Natural killer cell (primary cell): ENCODE measurements around the gene NFASC. TPM values are rescaled to one million over a fixed set of nuclear protein-coding genes. Genes with fewer than 3 reads are reported as not detected.

Experiments used
- ATAC-seq, 3 donors: fragments of 150-1000 bp in 2 of 3; fragments of 200-7000 bp in 1 of 3; cut with Tn5 transposase; 1 replicate in 1 of 3; 2 replicates in 2 of 3; pipeline ENCODE4 v1.10.0; 2021; ENCODE audit warnings: mild to moderate bottlenecking in 2 of 3, moderate library complexity in 2 of 3
- DNase-seq, 2 donors: peaks; one replicate each; pipeline versions ENCODE4 v3.0.0 to v3.0.0-alpha.2; 2013 to 2021; ENCODE audit warnings: mixed read lengths in 1 of 2
- H3K27ac ChIP-seq: one replicate; pipeline ENCODE4 v1.5.1; 2013; ENCODE audit warnings: mild to moderate bottlenecking, low read length
- H3K27me3 ChIP-seq: one replicate; pipeline ENCODE4 v1.6.1; 2013; ENCODE audit warnings: low read length; ENCODE audit not compliant: control insufficient read depth, insufficient read depth
- H3K36me3 ChIP-seq: one replicate; pipeline ENCODE4 v1.6.1; 2013; ENCODE audit warnings: low read length; ENCODE audit not compliant: control insufficient read depth, insufficient read depth
- H3K4me1 ChIP-seq: one replicate; pipeline ENCODE4 v1.6.1; 2013; ENCODE audit warnings: low read length; ENCODE audit not compliant: control insufficient read depth, insufficient read depth
- H3K4me3 ChIP-seq: one replicate; pipeline ENCODE4 v1.5.1; 2013; ENCODE audit warnings: low read length
- H3K9me3 ChIP-seq: one replicate; pipeline ENCODE4 v1.6.1; 2013; ENCODE audit warnings: low read length; ENCODE audit not compliant: control insufficient read depth, insufficient read depth
- H3K27ac Mint-ChIP-seq, 2 donors: one replicate each; pipeline ENCODE4 v1.8.0; 2022; ENCODE audit warnings: mild to moderate bottlenecking in 2 of 2, mixed read lengths in 2 of 2, moderate library complexity in 1 of 2
- H3K27me3 Mint-ChIP-seq, 2 donors: one replicate each; pipeline ENCODE4 v1.8.0; 2022; ENCODE audit warnings: low read depth in 2 of 2, mixed read lengths in 2 of 2
- H3K36me3 Mint-ChIP-seq: one replicate; pipeline ENCODE4 v1.8.0; 2022; ENCODE audit warnings: mixed read lengths
- H3K4me1 Mint-ChIP-seq, 2 donors: one replicate each; pipeline ENCODE4 v1.8.0; 2022; ENCODE audit warnings: mixed read lengths in 2 of 2
- H3K4me3 Mint-ChIP-seq: one replicate; pipeline ENCODE4 v1.8.0; 2022; ENCODE audit warnings: mild to moderate bottlenecking, moderate library complexity, mixed read lengths
- H3K9me3 Mint-ChIP-seq, 2 donors: one replicate each; pipeline ENCODE4 v1.8.0; 2022; ENCODE audit warnings: mixed read lengths in 2 of 2
- WGBS: methylation state at CpG from one replicate; pipeline ENCODE4 v1.1.7; 2013; ENCODE audit warnings: missing lambda C conversion rate; ENCODE audit not compliant: insufficient coverage; 5-methylcytosine and 5-hydroxymethylcytosine counted together
- intact Hi-C: fragments of 100-400 bp; cut with micrococcal nuclease; formaldehyde crosslinking; loops from one replicate; pipeline ENCODE4 v1.14.2; 2022
- total RNA-seq, 4 donors: library from RNA; stranded (reverse); fragments of 120-200 nt in 1 of 4; gene quantifications; one replicate each; pipeline versions ENCODE4 v1.2.3 to v1.2.4, GENCODE V29; 2013 to 2022
- TF ChIP-seq, protein P1 (sequence below): fragments of 200-600 bp; IDR thresholded peaks from one replicate; pipeline ENCODE4 v1.8.0; 2022; ENCODE audit warnings: antibody characterized with exemption

The NFASC gene
- total RNA-seq, 3 donors from 2014 or later (not counting 1 experiment from before 2014, with no cell fraction given): 0.09 to 0.27 TPM; not detected in 1

DNA sequence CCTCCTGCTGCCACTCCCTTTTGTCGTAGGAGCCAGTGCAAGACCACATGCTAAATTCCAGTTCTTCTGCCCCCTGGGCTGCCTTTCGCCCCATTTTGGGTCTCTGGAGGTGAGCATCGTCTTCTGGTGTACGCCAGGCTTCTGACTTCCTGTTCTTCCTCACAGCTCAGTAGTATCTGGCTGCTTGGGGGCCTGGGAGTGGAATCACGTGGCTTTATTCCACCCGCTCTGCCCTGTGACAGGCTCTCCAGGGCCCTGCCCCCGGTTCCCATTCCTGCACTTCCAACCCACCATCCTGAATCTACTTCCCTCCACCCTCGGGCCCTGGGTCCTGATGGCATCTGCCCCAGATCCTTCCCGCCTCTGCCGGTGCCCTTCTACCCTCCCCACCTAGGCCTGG, 3.6 kb downstream of the NFASC start:
- Mint-ChIP-seq H3K4me1 (no peaks in the 10 kb centered on the region), H3K4me3 (no peak overlapping the region), H3K27me3 (peaks cover 4 to 21% of the 10 kb centered on the region in 2 donors), H3K27ac (no peak overlapping the region), H3K9me3 (no peaks in the 10 kb centered on the region), H3K36me3 (no peaks in the 10 kb centered on the region)
- 81% methylated on average over 10 of the region's 10 CpGs for WGBS
- no peaks in the 10 kb centered on the region for H3K36me3 ChIP-seq
- no peaks in the 10 kb centered on the region for H3K4me1 ChIP-seq
- DNase-seq (no peak), ATAC-seq (no peak)
- H3K27me3 ChIP-seq: no peaks in the 10 kb centered on the region
- no peak overlapping the region for H3K27ac ChIP-seq
- no peaks in the 10 kb centered on the region for H3K9me3 ChIP-seq
- intact Hi-C loops: no loop called here
- TF ChIP-seq, protein P1, sequence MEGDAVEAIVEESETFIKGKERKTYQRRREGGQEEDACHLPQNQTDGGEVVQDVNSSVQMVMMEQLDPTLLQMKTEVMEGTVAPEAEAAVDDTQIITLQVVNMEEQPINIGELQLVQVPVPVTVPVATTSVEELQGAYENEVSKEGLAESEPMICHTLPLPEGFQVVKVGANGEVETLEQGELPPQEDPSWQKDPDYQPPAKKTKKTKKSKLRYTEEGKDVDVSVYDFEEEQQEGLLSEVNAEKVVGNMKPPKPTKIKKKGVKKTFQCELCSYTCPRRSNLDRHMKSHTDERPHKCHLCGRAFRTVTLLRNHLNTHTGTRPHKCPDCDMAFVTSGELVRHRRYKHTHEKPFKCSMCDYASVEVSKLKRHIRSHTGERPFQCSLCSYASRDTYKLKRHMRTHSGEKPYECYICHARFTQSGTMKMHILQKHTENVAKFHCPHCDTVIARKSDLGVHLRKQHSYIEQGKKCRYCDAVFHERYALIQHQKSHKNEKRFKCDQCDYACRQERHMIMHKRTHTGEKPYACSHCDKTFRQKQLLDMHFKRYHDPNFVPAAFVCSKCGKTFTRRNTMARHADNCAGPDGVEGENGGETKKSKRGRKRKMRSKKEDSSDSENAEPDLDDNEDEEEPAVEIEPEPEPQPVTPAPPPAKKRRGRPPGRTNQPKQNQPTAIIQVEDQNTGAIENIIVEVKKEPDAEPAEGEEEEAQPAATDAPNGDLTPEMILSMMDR: no peak
- H3K4me3 ChIP-seq: no peak overlapping the region

GRCh38 chr1:204875255-204875654, 4.6 kb downstream of the NFASC start:
- Mint-ChIP-seq H3K36me3 (no peaks in the 10 kb centered on the region), H3K4me1 (no peaks in the 10 kb centered on the region), H3K9me3 (no peaks in the 10 kb centered on the region), H3K4me3 (no peak overlapping the region), H3K27me3 (peaks cover 4 to 28% of the 10 kb centered on the region in 2 donors), H3K27ac (no peak overlapping the region)
- no peaks in the 10 kb centered on the region for H3K36me3 ChIP-seq
- TF ChIP-seq, protein P1: no peak
- 76% methylated on average over 3 of the region's 4 CpGs for WGBS
- ATAC-seq: no peak
- H3K4me1 ChIP-seq: no peaks in the 10 kb centered on the region
- no peak overlapping the region for H3K27ac ChIP-seq
- no peaks in the 10 kb centered on the region for H3K27me3 ChIP-seq
- H3K4me3 ChIP-seq: no peak overlapping the region
- H3K9me3 ChIP-seq: no peaks in the 10 kb centered on the region
- intact Hi-C loops: no loop called here
- DNase-seq: no peak

DNA sequence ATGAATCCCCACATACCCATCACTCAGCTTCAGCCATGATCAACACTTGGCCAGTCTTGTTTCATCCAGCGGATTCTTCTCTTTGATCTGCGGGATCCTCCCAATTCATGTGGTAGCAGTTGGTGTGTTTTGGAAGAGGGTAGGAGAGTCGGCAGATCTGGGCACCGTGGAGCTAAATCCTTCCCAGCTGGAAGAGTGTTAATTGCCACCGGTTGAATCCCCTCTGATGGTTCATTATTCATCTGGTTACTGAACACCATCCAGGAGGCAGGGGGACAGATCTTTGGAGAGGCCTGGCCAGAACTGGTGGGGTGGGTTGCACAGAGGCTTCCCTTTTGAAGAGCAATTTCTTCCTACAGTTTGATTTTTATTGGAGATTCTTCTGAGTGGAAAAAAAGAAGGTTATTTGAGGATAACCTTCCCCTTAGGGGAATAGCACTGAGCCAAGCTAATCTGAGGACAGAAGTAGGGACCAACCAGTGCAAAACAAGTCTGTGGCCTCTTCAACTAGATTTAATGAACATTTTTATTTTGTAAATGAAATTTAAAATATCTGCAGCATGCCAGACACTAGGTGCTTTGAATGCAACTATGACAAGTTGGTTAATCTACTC, 8.1 kb downstream of the NFASC start:
- Histone ChIP-seq H3K4me3 (no peak overlapping the region), H3K36me3 (no peaks in the 10 kb centered on the region), H3K9me3 (no peaks in the 10 kb centered on the region), H3K27ac (no peak overlapping the region), H3K27me3 (no peaks in the 10 kb centered on the region), H3K4me1 (no peaks in the 10 kb centered on the region)
- no peak overlapping the region for H3K27ac Mint-ChIP-seq
- peaks cover 4 to 28% of the 10 kb centered on the region in 2 donors for H3K27me3 Mint-ChIP-seq
- DNase-seq (no peak), ATAC-seq (no peak)
- H3K36me3 Mint-ChIP-seq: no peaks in the 10 kb centered on the region
- 27% methylated on average over 5 of the region's 5 CpGs for WGBS
- intact Hi-C loops: no loop called here
- TF ChIP-seq, protein P1: no peak
- H3K9me3 Mint-ChIP-seq: no peaks in the 10 kb centered on the region
- no peak overlapping the region for H3K4me3 Mint-ChIP-seq
- no peaks in the 10 kb centered on the region for H3K4me1 Mint-ChIP-seq

- H3K27me3 ChIP-seq: no peaks in the 10 kb centered on the region
- TF ChIP-seq, protein P1: no peak
- H3K36me3 ChIP-seq: no peaks in the 10 kb centered on the region
- Mint-ChIP-seq H3K36me3 (no peaks in the 10 kb centered on the region), H3K9me3 (no peaks in the 10 kb centered on the region), H3K27ac (no peak overlapping the region), H3K4me3 (no peak overlapping the region), H3K27me3 (peaks cover 4 to 28% of the 10 kb centered on the region in 2 donors), H3K4me1 (no peaks in the 10 kb centered on the region)
- H3K9me3 ChIP-seq: no peaks in the 10 kb centered on the region
- intact Hi-C loops: no loop called here
- no peak overlapping the region for H3K4me3 ChIP-seq
- ATAC-seq: no peak
- 77% methylated on average over 3 of the region's 3 CpGs for WGBS
- DNase-seq: no peak
- H3K27ac ChIP-seq: no peak overlapping the region
- H3K4me1 ChIP-seq: no peaks in the 10 kb centered on the region
Measured at GRCh38 chr1:204879351-204879750, 8.7 kb downstream of the NFASC start.
